NCI-H1436 treated with DMSO at 0.1 percent for 48 hours (cell line): Measurements from ENCODE around the gene PTPRN2.
"Not testable (repeated sequence)": the region's sequence is repeated elsewhere in the genome, so short reads cannot be mapped to it uniquely, and the experiment has no call there.

Source experiments
- DNase-seq: peaks from one replicate; lab custom pipeline; 2025; lab: John Stamatoyannopoulos, UW

Gene PTPRN2

GRCh38 chr7:157695609-157696008 is 892.0 kb downstream of the PTPRN2 start:
- not testable (repeated sequence) for DNase-seq

GRCh38 chr7:157694376-157694665 is 893.3 kb downstream of the PTPRN2 start:
- DNase-seq, result no peak

DNA sequence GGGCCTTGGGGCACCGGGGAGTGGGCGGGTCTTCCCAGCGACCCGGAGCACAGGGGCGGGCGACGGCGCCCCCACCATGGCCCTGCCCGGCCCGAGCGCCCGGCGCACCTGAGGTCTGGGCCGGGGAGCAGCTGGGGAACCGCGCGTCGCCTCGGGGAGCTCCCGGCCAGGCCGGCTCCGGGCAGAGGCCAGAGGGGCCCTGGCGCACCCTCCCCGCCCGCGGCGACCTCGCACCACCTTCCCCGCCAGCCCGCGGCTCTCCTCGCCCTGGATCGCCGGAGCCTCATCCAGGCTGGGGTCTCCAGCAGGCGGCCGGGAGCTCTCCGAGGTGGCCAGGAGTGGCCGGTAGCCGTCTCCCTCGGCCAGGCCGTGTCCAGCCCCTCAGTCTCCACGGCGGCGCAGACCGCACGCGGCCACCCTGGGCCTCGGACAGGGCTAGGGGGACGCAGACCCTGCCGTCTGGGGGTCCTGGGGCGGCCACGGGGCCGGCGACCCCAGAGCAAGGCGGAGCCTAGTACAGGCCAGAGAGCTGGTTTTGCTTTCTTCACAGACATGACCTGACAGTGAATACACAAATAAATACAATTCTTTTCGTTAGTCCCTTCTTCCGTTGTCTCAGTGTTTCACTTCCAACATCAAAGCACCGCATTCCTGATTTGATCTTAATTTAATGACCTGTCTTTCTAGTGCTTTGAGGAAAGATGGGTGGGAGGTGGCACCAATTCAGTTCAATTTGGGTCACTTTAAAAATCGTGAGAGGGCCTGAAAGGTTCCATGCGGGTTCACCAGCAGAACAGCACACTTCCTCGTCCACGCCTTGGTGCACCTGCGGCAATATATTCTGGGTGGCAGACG is 893.9 kb downstream of the PTPRN2 start:
- DNase-seq, result no peak

DNA sequence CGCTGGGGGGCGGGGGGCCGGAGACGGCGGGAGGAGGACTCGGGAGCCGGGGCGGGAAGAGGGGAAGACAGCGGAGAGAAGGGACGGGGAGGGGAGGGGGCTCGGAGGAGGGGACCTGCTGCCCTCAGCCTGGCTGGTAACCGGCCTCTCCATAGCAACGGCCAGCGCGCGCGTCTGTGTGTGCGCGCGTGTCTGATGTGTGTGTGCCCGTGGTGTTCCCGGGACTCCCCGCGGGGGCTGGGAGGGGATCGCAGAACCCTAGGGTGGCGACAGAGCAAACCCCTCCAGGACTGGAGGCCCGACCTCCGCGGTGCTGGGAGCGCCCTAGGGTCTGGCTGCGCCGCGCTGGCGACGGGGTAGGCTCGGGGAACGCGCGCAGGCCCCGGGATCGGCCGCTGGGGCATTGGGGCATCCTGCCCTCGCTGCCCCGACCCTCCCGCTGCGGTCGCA is 894.5 kb downstream of the PTPRN2 start:
- no peak for DNase-seq

DNA sequence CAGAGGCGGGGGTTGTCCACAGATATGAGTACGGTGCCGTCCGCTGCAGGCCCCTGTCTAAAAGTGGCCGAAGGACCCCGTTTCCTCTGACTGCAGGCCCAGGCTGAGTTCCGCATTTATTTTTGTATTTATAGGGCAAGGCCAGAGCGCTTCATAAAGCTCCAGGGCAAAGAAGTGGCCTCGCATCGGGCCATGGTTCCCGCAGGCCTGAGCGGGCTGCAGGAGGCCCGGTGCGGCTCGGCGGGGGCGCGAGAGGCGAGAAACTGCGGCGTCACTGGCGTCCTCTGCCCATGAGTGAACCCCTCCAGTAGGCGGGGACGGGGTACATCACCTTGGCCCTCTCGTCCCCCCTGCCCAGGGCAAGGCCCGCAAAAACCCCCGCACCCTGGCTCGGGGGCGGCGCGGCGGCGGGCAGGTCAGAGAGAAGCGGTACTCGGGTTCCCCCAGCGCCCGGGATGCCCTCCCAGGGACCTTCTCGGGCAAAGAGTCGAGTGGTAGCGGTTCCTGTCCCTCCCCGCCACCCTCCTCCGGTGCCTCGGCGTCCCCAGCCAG is 895.1 kb downstream of the PTPRN2 start:
- no peak for DNase-seq

- DNase-seq, result no peak
Measured at GRCh38 chr7:157691586-157692459, 895.8 kb downstream of the PTPRN2 start.

DNA sequence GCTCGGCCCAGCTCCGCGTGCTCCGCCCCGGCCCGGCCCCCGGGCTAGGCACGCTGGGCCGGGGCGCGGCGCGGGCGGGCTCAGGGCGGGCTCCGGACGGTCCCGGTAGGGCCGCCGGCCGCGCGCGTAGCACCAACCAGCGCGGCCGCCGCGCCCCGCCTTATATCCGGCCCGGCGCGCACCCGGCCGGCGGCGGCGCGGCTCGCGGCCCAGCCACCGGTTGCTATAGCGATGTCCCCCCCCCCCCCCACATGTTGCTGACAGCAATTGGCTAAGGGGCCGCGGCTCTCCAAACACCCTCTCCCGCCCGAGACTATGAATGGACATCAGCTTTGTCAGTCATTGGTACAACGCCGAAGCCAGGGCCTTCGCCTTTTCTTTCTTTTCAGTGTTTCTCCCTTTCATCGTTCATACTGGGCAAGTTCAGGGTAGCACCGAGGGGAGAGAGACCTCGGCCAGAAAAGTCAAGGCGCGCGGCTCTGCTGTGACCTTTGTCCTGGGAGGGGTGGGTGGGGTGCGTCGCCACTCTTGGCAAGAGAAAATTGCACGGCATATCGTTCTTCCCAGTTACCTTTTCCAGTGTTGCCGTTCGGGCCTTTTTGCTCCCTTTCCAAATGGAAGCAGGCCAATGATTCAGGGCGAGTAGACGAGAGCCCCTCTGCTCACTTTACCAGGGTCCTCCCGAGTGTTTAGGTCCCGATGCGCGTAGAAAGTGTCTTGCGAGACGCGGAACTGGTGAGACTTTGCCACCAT is 896.6 kb downstream of the PTPRN2 start:
- no peak for DNase-seq

- DNase-seq, result no peak
Measured at GRCh38 chr7:157690058-157690832, 897.4 kb downstream of the PTPRN2 start.

GRCh38 chr7:157689269-157690057 is 898.2 kb downstream of the PTPRN2 start:
- DNase-seq, result no peak

GRCh38 chr7:157688533-157689268 is 898.9 kb downstream of the PTPRN2 start:
- DNase-seq, result no peak

DNA sequence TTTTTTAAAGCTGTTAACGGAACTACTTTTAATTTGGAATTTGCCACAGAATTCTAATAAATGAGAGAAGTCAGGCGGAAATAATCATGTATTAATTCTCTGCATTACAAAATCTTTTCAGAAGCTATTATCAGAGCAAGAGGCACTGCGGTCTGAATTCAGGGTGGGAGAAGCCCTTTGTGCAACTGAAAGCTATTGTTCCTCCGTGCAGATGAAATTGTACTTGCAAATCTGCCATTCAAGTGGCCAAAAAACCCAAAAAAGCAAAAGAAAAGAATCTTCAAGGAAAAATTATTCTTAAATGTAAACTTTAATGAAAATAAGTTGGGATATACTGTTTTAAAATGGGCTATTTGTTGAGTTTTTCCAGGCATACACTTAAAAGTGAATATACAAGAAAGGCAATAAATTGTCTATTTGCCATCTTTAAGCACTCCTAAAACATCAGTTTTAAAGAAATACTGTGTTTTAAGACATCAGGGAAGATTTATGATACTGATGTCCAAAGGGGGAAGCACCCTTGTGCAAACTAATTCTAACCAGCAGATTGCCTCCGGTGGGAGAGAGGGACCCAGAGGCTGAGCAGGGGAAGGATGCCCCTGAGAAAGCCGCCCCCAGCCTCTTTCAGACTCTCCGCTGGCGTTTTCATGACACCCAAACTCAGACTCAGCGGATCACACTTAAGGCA is 899.6 kb downstream of the PTPRN2 start:
- DNase-seq, result no peak

GRCh38 chr7:157687158-157687557 is 900.5 kb downstream of the PTPRN2 start:
- no peak for DNase-seq

GRCh38 chr7:157686285-157686894 is 901.2 kb downstream of the PTPRN2 start:
- no peak for DNase-seq

DNA sequence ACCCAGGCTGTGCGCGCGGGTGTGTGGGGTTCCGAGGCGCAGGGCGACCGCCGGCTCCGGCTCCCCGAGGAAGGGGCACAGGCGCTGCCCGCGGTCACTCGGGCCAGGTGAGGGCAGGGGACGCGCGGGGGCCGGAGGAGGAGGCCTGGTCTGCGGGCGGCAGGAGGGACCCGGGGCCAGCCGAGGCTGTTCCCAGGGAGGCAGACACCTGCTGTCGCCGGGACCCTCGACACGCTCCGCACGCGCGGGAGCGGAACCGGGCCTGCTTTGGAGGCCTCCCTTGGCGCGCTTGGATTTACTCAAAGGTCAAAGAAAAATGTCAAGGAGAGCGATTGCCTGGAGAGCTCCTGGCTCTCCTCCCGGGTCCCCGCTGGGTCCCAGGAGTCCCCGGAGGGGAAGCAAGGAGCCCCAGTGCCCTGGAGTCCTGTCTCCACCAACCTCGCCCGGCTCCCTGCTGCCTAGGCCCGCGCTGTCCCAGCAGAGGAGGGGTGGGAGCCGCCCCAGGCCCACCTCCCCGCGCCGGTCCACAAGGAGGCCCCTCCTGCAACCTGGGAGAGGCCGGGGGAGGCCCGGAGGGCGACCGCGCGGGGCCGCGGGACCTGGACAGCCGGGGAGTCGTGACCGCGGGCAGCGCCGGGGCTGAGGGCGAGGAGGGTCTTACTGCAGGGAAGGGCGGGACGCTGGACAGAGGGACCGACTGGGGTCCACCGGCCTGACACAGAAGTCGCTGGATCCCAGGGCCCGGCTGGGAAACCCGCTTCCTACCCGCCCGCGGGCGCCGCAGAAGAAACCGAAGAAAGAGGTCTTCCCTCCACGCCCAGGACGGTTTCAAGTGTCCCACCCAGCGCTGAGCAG is 902.0 kb downstream of the PTPRN2 start:
- DNase-seq, result no peak

- DNase-seq, result no peak
Measured at GRCh38 chr7:157684909-157685429, 902.7 kb downstream of the PTPRN2 start.

- no peak for DNase-seq
Measured at GRCh38 chr7:157684157-157684908, 903.3 kb downstream of the PTPRN2 start.

GRCh38 chr7:157683747-157684156 is 903.9 kb downstream of the PTPRN2 start:
- DNase-seq, result no peak
